Osteocyte (in vitro differentiated cells): ENCODE data around the gene MNX1. TPM values are rescaled to one million over a fixed set of nuclear protein-coding genes. Genes with fewer than 3 reads are reported as not detected.
A peak's percentile ranks its signal among the peaks of the same experiment; 100 is the strongest.

ENCODE experiments used
- DNase-seq: peaks from one replicate; pipeline ENCODE4 v3.0.0; 2021; ENCODE audit warnings: mixed read lengths; ENCODE audit not compliant: unreplicated experiment; ENCODE audit errors: extremely low spot score
- H3K27ac Mint-ChIP-seq: one replicate; pipeline ENCODE4 v1.8.0; 2021; ENCODE audit warnings: mild to moderate bottlenecking, mixed read lengths; ENCODE audit not compliant: unreplicated experiment
- H3K27me3 Mint-ChIP-seq: one replicate; pipeline ENCODE4 v1.8.0; 2021; ENCODE audit warnings: mixed read lengths; ENCODE audit not compliant: unreplicated experiment
- H3K36me3 Mint-ChIP-seq: one replicate; pipeline ENCODE4 v1.8.0; 2021; ENCODE audit warnings: mixed read lengths; ENCODE audit not compliant: unreplicated experiment
- H3K4me1 Mint-ChIP-seq: one replicate; pipeline ENCODE4 v1.8.0; 2021; ENCODE audit warnings: mixed read lengths; ENCODE audit not compliant: unreplicated experiment
- H3K4me3 Mint-ChIP-seq: one replicate; pipeline ENCODE4 v1.8.0; 2021; ENCODE audit warnings: mild to moderate bottlenecking, moderate library complexity, mixed read lengths; ENCODE audit not compliant: unreplicated experiment
- H3K9me3 Mint-ChIP-seq: one replicate; pipeline ENCODE4 v1.8.0; 2021; ENCODE audit warnings: mixed read lengths; ENCODE audit not compliant: unreplicated experiment
- CTCF ChIP-seq: fragments of 200-600 bp; sonication (generic); IDR thresholded peaks from 2 replicates; pipeline ENCODE4 v1.5.0; 2021; ENCODE audit warnings: antibody characterized with exemption, mild to moderate bottlenecking, moderate library complexity
- total RNA-seq: library from RNA; stranded (reverse); gene quantifications from 2 replicates; pipeline ENCODE4 v1.2.1, GENCODE V29; 2021

MNX1 gene
- total RNA-seq, 1 donor from 2014 or later: not detected

- Mint-ChIP-seq H3K4me1 (peaks cover 23% of the 10 kb centered on the region), H3K9me3 (no peaks in the 10 kb centered on the region), H3K27ac (no peak overlapping the region), H3K27me3 (peaks cover 68% of the 10 kb centered on the region), H3K36me3 (no peaks in the 10 kb centered on the region), H3K4me3 (no peak overlapping the region)
- no peak for TF ChIP-seq CTCF
- peak; percentile 13 for DNase-seq
These were observed 8.3 kb downstream of the MNX1 start for GRCh38 chr7:157001920-157002818.

GRCh38 chr7:157000741-157001653 lies 9.5 kb downstream of the MNX1 start:
- no peak for DNase-seq

DNA sequence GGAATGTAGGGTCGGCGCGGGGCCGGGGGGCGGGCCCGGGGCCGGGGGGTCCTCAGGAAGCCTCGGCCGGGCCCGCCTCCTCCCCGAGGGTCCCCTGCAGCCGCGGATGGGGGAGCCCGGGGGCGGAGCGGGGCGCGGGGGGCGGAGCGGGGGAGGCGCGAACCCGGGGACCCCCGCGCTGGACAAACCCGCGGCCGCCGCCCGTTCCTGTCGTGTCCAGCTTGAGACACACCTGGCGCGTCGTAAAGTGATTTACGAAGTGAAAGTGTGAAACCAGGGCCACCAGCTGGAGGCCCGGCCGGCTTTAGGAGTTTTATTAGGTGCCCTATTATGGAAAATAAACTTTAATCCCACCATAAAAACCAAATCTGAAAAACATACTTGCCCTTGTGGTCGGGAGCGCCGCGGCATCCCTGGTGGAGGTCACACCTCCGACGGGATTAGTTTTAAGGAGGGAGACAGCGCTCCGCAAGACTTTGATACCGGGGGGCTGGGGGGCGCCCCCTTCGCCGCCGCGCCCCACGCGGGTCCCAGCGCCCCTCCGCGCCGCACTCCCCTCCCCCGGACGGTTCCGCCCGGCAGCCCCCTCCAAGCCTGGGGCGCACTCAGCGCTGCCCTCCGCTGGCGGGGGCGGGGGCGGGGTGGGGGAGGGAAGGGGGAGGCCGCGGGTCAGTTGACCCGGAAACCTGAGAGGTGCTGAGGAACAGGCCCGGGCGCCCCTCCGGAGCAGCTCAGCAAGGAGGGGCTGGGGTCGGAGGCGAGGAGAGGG lies 10.3 kb downstream of the MNX1 start:
- H3K27me3 Mint-ChIP-seq: peaks cover 79% of the 10 kb centered on the region
- H3K4me3 Mint-ChIP-seq: peak overlapping the region; percentile 65
- no peak for DNase-seq
- no peaks in the 10 kb centered on the region for H3K36me3 Mint-ChIP-seq
- TF ChIP-seq CTCF: no peak
- H3K9me3 Mint-ChIP-seq: no peaks in the 10 kb centered on the region
- H3K27ac Mint-ChIP-seq: no peak overlapping the region
- peaks cover 23% of the 10 kb centered on the region for H3K4me1 Mint-ChIP-seq

More at GRCh38 chr7:157000741-157001653, 9.5 kb downstream of the MNX1 start:
- Mint-ChIP-seq H3K4me1 (peaks cover 23% of the 10 kb centered on the region), H3K27me3 (peaks cover 73% of the 10 kb centered on the region), H3K27ac (no peak overlapping the region), H3K4me3 (peak overlapping the region; percentile 59), H3K36me3 (no peaks in the 10 kb centered on the region), H3K9me3 (no peaks in the 10 kb centered on the region)
- TF ChIP-seq CTCF: no peak

DNA sequence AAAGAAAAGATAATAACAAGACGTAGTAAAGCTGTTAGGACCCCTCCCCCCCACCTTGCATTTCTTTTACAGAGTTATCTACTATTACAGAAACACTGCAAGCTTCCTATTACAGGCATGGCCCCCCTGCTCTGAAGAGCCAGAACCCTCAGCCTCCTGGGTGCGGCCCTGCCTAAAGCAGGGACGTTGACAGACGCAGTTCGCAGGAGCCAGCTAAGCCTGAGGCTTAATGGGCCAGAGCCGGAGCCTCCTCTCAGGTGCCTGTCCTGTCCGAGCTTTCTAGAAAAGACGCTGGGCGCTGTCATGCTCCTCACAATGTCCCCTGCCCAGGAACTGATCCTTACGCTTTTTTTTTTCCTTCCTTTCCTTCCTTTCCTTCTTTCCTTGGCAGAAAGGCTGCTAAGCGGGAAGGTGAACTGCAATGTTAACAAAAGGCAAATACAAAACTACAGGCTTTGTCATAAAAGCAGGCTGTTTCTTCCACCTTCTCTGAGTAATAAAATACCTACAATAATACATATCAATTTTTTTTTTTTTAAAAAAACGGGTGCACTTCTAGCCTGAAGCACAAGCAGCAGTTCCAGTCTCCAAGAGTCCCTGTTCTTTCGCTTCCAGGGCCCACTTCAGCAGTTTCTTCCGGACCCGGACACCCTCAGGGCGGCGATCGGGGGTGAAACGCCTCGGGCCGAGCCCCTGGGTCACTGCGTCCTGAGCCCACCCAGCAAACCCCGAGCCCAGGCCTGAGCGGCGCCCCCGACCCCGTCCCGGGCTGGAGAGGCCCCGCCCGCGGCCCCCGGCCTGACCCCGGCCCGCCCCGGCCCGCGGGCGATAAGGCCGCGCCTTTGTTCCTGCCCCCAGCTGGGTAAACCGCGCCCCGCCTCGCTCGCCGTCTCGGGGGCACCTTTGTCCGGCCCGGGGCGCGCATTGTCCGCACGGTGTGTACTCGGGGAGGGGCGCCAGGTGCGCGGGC lies 11.2 kb downstream of the MNX1 start:
- Mint-ChIP-seq H3K36me3 (no peaks in the 10 kb centered on the region), H3K9me3 (no peaks in the 10 kb centered on the region), H3K27me3 (peaks cover 73% of the 10 kb centered on the region), H3K4me1 (peaks cover 17% of the 10 kb centered on the region), H3K27ac (no peak overlapping the region), H3K4me3 (peak overlapping the region; percentile 50)
- no peak for DNase-seq
- TF ChIP-seq CTCF: no peak
